Stomach (tissue), 9 donors: Measurements from ENCODE around the gene DCLRE1B. TPM values are rescaled to one million over a fixed set of nuclear protein-coding genes. Genes with fewer than 3 reads are reported as not detected.

ENCODE experiments used
- DNase-seq, 2 donors: peaks; one replicate each; pipeline versions ENCODE4 v3.0.0 to v3.0.0-alpha.2; 2013 to 2019
- H3K27ac ChIP-seq, 5 donors: fragments of 200-600 bp in 4 of 5; sonication (generic) in 4 of 5; one replicate each; pipeline ENCODE4 v1.5.1; 2013 to 2019; ENCODE audit warnings: mild to moderate bottlenecking in 1 of 5, moderate library complexity in 1 of 5
- H3K27me3 ChIP-seq, 3 donors: fragments of 200-600 bp; sonication (generic); one replicate each; pipeline ENCODE4 v1.5.1; 2017 to 2019; ENCODE audit warnings: mixed run types in 1 of 3
- H3K36me3 ChIP-seq, 4 donors: fragments of 200-600 bp; sonication (generic); 1 replicate in 3 of 4; 2 replicates in 1 of 4; pipeline ENCODE4 v1.5.1; 2016 to 2019
- H3K4me1 ChIP-seq, 4 donors: fragments of 200-600 bp; sonication (generic); one replicate each; pipeline ENCODE4 v1.5.1; 2016 to 2019
- H3K4me3 ChIP-seq, 4 donors: fragments of 200-600 bp; sonication (generic) in 3 of 4; one replicate each; pipeline ENCODE4 v1.5.1; 2016 to 2019; ENCODE audit warnings: mild to moderate bottlenecking in 1 of 4
- H3K9me3 ChIP-seq, 4 donors: fragments of 200-600 bp; sonication (generic); one replicate each; pipeline ENCODE4 v1.5.1; 2016 to 2019
- EP300 ChIP-seq: sonication (generic); formaldehyde crosslinking; IDR thresholded peaks from one replicate; pipeline ENCODE4 v1.6.1; 2017; ENCODE audit warnings: antibody characterized with exemption
- POLR2A ChIP-seq, 4 donors: fragments of 450-650 bp; IDR thresholded peaks; one replicate each; pipeline ENCODE4 v1.6.1; 2016; ENCODE audit warnings: antibody characterized with exemption in 4 of 4, control low read depth in 2 of 4, mild to moderate bottlenecking in 1 of 4, moderate library complexity in 1 of 4
- POLR2AphosphoS5 ChIP-seq, 3 donors: sonication (generic); formaldehyde crosslinking; IDR thresholded peaks; one replicate each; pipeline ENCODE4 v1.6.1; 2016; ENCODE audit warnings: antibody characterized with exemption in 3 of 3
- WGBS, 5 donors: extraction: QIAGEN DNeasy Blood & Tissue Kit in 3 of 5; methylation state at CpG; one replicate each; pipeline versions ENCODE4 v1.1.5 to v1.1.7; 2013 to 2018; 5-methylcytosine and 5-hydroxymethylcytosine counted together
- intact Hi-C: fragments of 100-400 bp; cut with DNase I; formaldehyde crosslinking; loops from one replicate; pipeline ENCODE4 v1.15.1; 2023; ENCODE audit warnings: low total_unique reads
- polyA plus RNA-seq, 3 donors: library from polyadenylated mRNA; stranded (reverse); fragments of 200-250 nt; gene quantifications; one replicate each; pipeline ENCODE4 v1.2.3, GENCODE V29; 2013
- total RNA-seq, 5 donors: library from RNA; depleted of rRNA; stranded (reverse); fragments of >200 nt; gene quantifications; one replicate each; pipeline versions ENCODE4 v1.1.0 to v1.2.3, GENCODE V29; 2014 to 2016
- TF ChIP-seq, protein P1 (sequence below), 7 experiments: fragments of 450-650 bp in 4 of 7; fragments of 200-600 bp in 3 of 7; sonication (generic) in 3 of 7; IDR thresholded peaks; one replicate each; pipeline ENCODE4 v1.5.1; 2016 to 2019; ENCODE audit warnings: antibody characterized with exemption in 7 of 7, control low read depth in 2 of 7, mild to moderate bottlenecking in 1 of 7
- donor health status: healthy with polysubstance abuse.
- donor health status: Bipolar disorder and iron deficiency.
- donor health status: healthy.

Gene DCLRE1B
- total and polyA plus RNA-seq, 8 donors = 0.45 to 3.9 (median 1.9) TPM; not detected in 2

DNA sequence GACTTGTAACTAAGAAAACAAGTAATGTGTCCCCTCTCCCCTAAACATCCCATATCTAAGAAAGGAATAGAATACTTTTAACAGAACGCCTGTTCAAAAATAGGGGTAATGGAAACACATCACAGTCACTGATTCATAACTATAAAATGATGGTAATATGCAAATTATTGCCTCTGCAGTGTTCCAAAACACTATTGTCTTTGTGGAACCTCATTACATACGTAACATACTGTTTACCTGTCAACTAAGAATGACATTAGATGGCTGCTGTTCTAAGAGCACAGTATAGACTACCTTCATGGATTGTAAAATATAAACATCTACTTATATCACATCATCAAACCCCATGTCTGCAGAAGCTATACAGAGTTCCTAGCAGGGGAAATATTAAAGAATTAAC lies 14.3 kb upstream of the DCLRE1B start:
- Histone ChIP-seq H3K27ac (no peak overlapping the region), H3K36me3 (peaks cover 7 to 20% (median 18%) of the 10 kb centered on the region in 4 donors), H3K4me1 (peaks cover 4 to 14% (median 8%) of the 10 kb centered on the region in 4 donors), H3K4me3 (no peak overlapping the region), H3K27me3 (no peaks in the 10 kb centered on the region), H3K9me3 (no peaks in the 10 kb centered on the region)
- no peak for TF ChIP-seq POLR2AphosphoS5 (IDR thresholded peaks at IDR 0.05)
- TF ChIP-seq POLR2A (IDR thresholded peaks at IDR 0.05) = no peak
- TF ChIP-seq EP300 = no peak
- TF ChIP-seq, protein P1, sequence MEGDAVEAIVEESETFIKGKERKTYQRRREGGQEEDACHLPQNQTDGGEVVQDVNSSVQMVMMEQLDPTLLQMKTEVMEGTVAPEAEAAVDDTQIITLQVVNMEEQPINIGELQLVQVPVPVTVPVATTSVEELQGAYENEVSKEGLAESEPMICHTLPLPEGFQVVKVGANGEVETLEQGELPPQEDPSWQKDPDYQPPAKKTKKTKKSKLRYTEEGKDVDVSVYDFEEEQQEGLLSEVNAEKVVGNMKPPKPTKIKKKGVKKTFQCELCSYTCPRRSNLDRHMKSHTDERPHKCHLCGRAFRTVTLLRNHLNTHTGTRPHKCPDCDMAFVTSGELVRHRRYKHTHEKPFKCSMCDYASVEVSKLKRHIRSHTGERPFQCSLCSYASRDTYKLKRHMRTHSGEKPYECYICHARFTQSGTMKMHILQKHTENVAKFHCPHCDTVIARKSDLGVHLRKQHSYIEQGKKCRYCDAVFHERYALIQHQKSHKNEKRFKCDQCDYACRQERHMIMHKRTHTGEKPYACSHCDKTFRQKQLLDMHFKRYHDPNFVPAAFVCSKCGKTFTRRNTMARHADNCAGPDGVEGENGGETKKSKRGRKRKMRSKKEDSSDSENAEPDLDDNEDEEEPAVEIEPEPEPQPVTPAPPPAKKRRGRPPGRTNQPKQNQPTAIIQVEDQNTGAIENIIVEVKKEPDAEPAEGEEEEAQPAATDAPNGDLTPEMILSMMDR (IDR thresholded peaks at IDR 0.05) = no peak
- intact Hi-C loops = no loop called here
- WGBS, 5 donors = 44 to 79% (median 70%) methylated on average over 2 of the region's 2 CpGs
- no peak for DNase-seq

GRCh38 chr1:113891631-113892220 lies 13.4 kb upstream of the DCLRE1B start:
- Histone ChIP-seq H3K36me3 (peaks cover 16 to 29% (median 27%) of the 10 kb centered on the region in 4 donors), H3K9me3 (no peaks in the 10 kb centered on the region), H3K4me3 (no peak overlapping the region), H3K4me1 (peaks cover 4 to 14% (median 8%) of the 10 kb centered on the region in 4 donors), H3K27me3 (no peaks in the 10 kb centered on the region), H3K27ac (no peak overlapping the region)
- intact Hi-C loops = no loop called here
- WGBS, 5 donors = 85 to 95% (median 92%) methylated on average over 11 of the region's 11 CpGs
- no peak for DNase-seq
- TF ChIP-seq POLR2A (IDR thresholded peaks at IDR 0.05) = no peak
- no peak for TF ChIP-seq EP300
- no peak for TF ChIP-seq POLR2AphosphoS5 (IDR thresholded peaks at IDR 0.05)
- TF ChIP-seq, protein P1 (IDR thresholded peaks at IDR 0.05) = no peak

GRCh38 chr1:113893267-113893666 lies 11.9 kb upstream of the DCLRE1B start:
- TF ChIP-seq POLR2A (IDR thresholded peaks at IDR 0.05) (no peak), EP300 (no peak), POLR2AphosphoS5 (IDR thresholded peaks at IDR 0.05) (no peak)
- TF ChIP-seq, protein P1 (IDR thresholded peaks at IDR 0.05) = no peak
- Histone ChIP-seq H3K4me1 (peaks cover 2 to 10% (median 3%) of the 10 kb centered on the region in 4 donors), H3K4me3 (no peak overlapping the region), H3K36me3 (peaks cover 27 to 45% (median 42%) of the 10 kb centered on the region in 4 donors), H3K27me3 (no peaks in the 10 kb centered on the region), H3K27ac (no peak overlapping the region), H3K9me3 (no peaks in the 10 kb centered on the region)
- intact Hi-C loops = no loop called here
- DNase-seq = no peak
- WGBS, 5 donors = 77 to 84% (median 81%) methylated on average over 3 of the region's 3 CpGs

DNA sequence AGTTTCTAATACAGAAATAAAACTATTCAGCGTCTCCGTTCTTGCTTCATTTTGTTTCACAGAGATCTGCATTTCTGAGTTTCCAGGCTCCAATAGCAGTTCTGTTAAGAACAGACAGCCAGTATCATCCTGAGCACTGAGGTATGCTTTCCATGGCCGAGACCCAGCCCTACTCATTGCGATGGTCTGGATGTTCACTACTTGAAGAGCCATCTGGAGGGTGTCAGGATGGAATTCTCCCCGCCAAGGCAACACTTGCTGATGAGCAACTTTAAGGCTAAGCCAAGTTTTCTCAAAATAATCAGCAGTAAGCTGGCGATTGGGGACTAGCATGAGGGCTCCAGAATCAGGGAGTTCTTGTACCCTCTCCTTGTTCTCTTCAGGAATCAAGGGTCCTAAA lies 10.0 kb upstream of the DCLRE1B start:
- Histone ChIP-seq H3K36me3 (peaks cover 34 to 63% (median 60%) of the 10 kb centered on the region in 4 donors), H3K27ac (no peak overlapping the region), H3K9me3 (no peaks in the 10 kb centered on the region), H3K4me3 (no peak overlapping the region), H3K27me3 (no peaks in the 10 kb centered on the region), H3K4me1 (peaks cover 0 to 18% (median 0%) of the 10 kb centered on the region in 4 donors)
- TF ChIP-seq EP300 (no peak), POLR2AphosphoS5 (IDR thresholded peaks at IDR 0.05) (no peak), POLR2A (IDR thresholded peaks at IDR 0.05) (no peak)
- TF ChIP-seq, protein P1 (IDR thresholded peaks at IDR 0.05) = no peak
- no peak for DNase-seq
- WGBS, 5 donors = 85 to 96% (median 93%) methylated on average over 6 of the region's 6 CpGs
- intact Hi-C loops = no loop called here
